Cerebellar nuclear complex (tissue), 1 donor: ENCODE results near the gene ITGA8.
"Not testable (repeated sequence)": the region's sequence is repeated elsewhere in the genome, so short reads cannot be mapped to it uniquely, and the experiment has no call there.

ENCODE experiments used
- DNase-seq, 2 experiments: peaks; one replicate each; lab custom pipeline; 2025; lab: John Stamatoyannopoulos, UW

Gene ITGA8

GRCh38 chr10:15719899-15720634 is at the start of gene ITGA8:
ITGA8 (minus strand) TSS chr10:15719922; CDS start chr10:15719771, 151 bp downstream.
- DNase-seq: no peak

- DNase-seq: no peak
Measured at GRCh38 chr10:15764892-15765454, 45.3 kb upstream of the ITGA8 start.

- DNase-seq: no peak
Measured at GRCh38 chr10:15763006-15763405, 43.3 kb upstream of the ITGA8 start.

- DNase-seq: not testable (repeated sequence)
Measured at GRCh38 chr10:15762239-15762638, 42.5 kb upstream of the ITGA8 start.

- DNase-seq: not testable (repeated sequence)
Measured at GRCh38 chr10:15761224-15761623, 41.5 kb upstream of the ITGA8 start.

- no peak for DNase-seq
Measured at GRCh38 chr10:15760681-15761080, 41.0 kb upstream of the ITGA8 start.

GRCh38 chr10:15759265-15759664 is 39.5 kb upstream of the ITGA8 start:
- DNase-seq: no peak

GRCh38 chr10:15758618-15759017 is 38.9 kb upstream of the ITGA8 start:
- no peak for DNase-seq

GRCh38 chr10:15754937-15755336 is 35.2 kb upstream of the ITGA8 start:
- DNase-seq: no peak

- DNase-seq: no peak
Measured at GRCh38 chr10:15751046-15751445, 31.3 kb upstream of the ITGA8 start.

- DNase-seq: no peak
Measured at GRCh38 chr10:15748126-15748525, 28.4 kb upstream of the ITGA8 start.

- DNase-seq: no peak
Measured at GRCh38 chr10:15747632-15748031, 27.9 kb upstream of the ITGA8 start.

- DNase-seq: no peak
Measured at GRCh38 chr10:15745751-15746150, 26.0 kb upstream of the ITGA8 start.

- DNase-seq: no peak
Measured at GRCh38 chr10:15744217-15744865, 24.6 kb upstream of the ITGA8 start.

- no peak for DNase-seq
Measured at GRCh38 chr10:15743443-15743842, 23.7 kb upstream of the ITGA8 start.

- no peak for DNase-seq
Measured at GRCh38 chr10:15742836-15743235, 23.1 kb upstream of the ITGA8 start.

- DNase-seq: no peak
Measured at GRCh38 chr10:15742102-15742501, 22.4 kb upstream of the ITGA8 start.

GRCh38 chr10:15741581-15741980 is 21.9 kb upstream of the ITGA8 start:
- no peak for DNase-seq

- DNase-seq: no peak
Measured at GRCh38 chr10:15740261-15740660, 20.5 kb upstream of the ITGA8 start.

GRCh38 chr10:15739254-15739970 is 19.7 kb upstream of the ITGA8 start:
- DNase-seq: no peak

- DNase-seq: no peak
Measured at GRCh38 chr10:15738270-15738925, 18.7 kb upstream of the ITGA8 start.

GRCh38 chr10:15737656-15738055 is 17.9 kb upstream of the ITGA8 start:
- no peak for DNase-seq
